NT2/D1 (cell line): Measurements from ENCODE around the gene TMEM97.

ENCODE experiments used
- SUZ12 ChIP-seq: IDR thresholded peaks from 2 replicates; pipeline ENCODE4 v1.6.1; 2011; ENCODE audit not compliant: insufficient read length, insufficient read depth; ENCODE audit errors: extremely low read depth
- YY1 ChIP-seq: IDR thresholded peaks from 2 replicates; pipeline ENCODE4 v1.6.1; 2011; ENCODE audit not compliant: insufficient read length, insufficient read depth
- ZNF274 ChIP-seq: IDR thresholded peaks from 2 replicates; pipeline ENCODE4 v1.6.1; 2011; ENCODE audit warnings: mild to moderate bottlenecking, low read depth, low read length

DNA sequence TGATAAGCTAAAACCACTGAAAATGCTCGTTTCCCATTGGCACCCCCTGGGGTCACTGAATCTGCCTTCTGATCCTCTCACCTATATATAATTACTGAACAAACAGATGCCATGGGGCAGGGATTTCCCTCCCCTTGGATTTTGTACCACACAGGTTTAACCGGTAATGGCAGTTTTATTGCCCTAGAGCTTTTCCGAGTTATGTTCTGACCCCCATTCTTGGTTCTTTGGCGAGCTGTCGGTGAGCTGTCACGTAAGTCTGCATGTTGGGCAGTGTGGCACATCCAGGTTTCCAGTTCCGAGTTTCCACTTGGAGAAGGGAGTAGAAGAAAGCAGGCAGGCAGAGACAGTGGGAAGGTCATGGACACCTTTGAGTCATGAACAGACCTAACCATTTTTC is 7.1 kb downstream of the TMEM97 start:
- TF ChIP-seq ZNF274 (no peak), YY1 (no peak), SUZ12 (no peak)
